Mucosa of descending colon (tissue), 3 donors: Measurements from ENCODE around the gene TNFSF15. TPM values are rescaled to one million over a fixed set of nuclear protein-coding genes. Genes with fewer than 3 reads are reported as not detected.
A peak's percentile ranks its signal among the peaks of the same experiment; 100 is the strongest.

Experiments used
- ATAC-seq: fragments of 200-7000 bp; cut with Tn5 transposase; one replicate; pipeline ENCODE4 v1.9.1; 2020; ENCODE audit warnings: mild to moderate bottlenecking, moderate library complexity
- DNase-seq, 3 donors: peaks; one replicate each; pipeline ENCODE4 v3.0.0-alpha.2; 2020
- H3K36me3 ChIP-seq: fragments of 200-600 bp; one replicate; pipeline ENCODE4 v1.8.0; 2021; ENCODE audit warnings: low read depth, mild to moderate bottlenecking
- H3K4me1 ChIP-seq: fragments of 200-600 bp; one replicate; pipeline ENCODE4 v1.8.0; 2021; ENCODE audit warnings: low read depth, mild to moderate bottlenecking
- H3K4me3 ChIP-seq: fragments of 200-600 bp; one replicate; pipeline ENCODE4 v1.8.0; 2021; ENCODE audit warnings: mild to moderate bottlenecking
- H3K9me3 ChIP-seq: fragments of 200-600 bp; one replicate; pipeline ENCODE4 v1.8.0; 2021; ENCODE audit warnings: mild to moderate bottlenecking
- CTCF ChIP-seq: fragments of 200-600 bp; IDR thresholded peaks from one replicate; pipeline ENCODE4 v1.8.0; 2022; ENCODE audit warnings: antibody characterized with exemption, mild to moderate bottlenecking
- intact Hi-C, 2 donors: fragments of 100-400 bp; cut with DNase I in 1 of 2; cut with micrococcal nuclease in 1 of 2; formaldehyde crosslinking; loops; one replicate each; pipeline versions ENCODE4 v1.11.0 to v1.11.1; 2022; cut with DNase I, micrococcal nuclease
- total RNA-seq, 3 donors: library from RNA; stranded (reverse); fragmentation: NEBNext Ultra II Directional in 2 of 3; extraction: Animal tissue kit (Norgen Biotek cat#: 25700) in 2 of 3; gene quantifications; one replicate each; pipeline versions ENCODE4 v1.2.1 to v1.2.4, GENCODE V29; 2021 to 2023
- donor health status: DM: no; HTN: no; CAD: no; lungs with moderate emphysema.
- donor health status: DM: no; HTN: no; CAD: no.
- donor health status: DM: no; HTN: yes; CAD: no.

TNFSF15 gene
- total RNA-seq, 3 donors from 2014 or later: 0.80 to 8.7 (median 2.8) TPM

- Histone ChIP-seq H3K9me3 (no peaks in the 10 kb centered on the region), H3K4me1 (no peaks in the 10 kb centered on the region), H3K4me3 (no peak overlapping the region), H3K36me3 (no peaks in the 10 kb centered on the region)
- DNase-seq: no peak
- intact Hi-C loops: no loop called here
- no peak for ATAC-seq
- TF ChIP-seq CTCF: no peak
These were observed 46.1 kb downstream of the TNFSF15 start for GRCh38 chr9:114759512-114760341.

GRCh38 chr9:114757984-114758383, 47.9 kb downstream of the TNFSF15 start:
- Histone ChIP-seq H3K4me3 (no peak overlapping the region), H3K36me3 (no peaks in the 10 kb centered on the region), H3K4me1 (no peaks in the 10 kb centered on the region), H3K9me3 (no peaks in the 10 kb centered on the region)
- DNase-seq: no peak
- no peak for TF ChIP-seq CTCF
- ATAC-seq: no peak
- intact Hi-C loops: no loop called here

GRCh38 chr9:114757395-114757794, 48.4 kb downstream of the TNFSF15 start:
- no peak for TF ChIP-seq CTCF
- intact Hi-C loops: no loop called here
- Histone ChIP-seq H3K36me3 (no peaks in the 10 kb centered on the region), H3K4me3 (no peak overlapping the region), H3K4me1 (no peaks in the 10 kb centered on the region), H3K9me3 (no peaks in the 10 kb centered on the region)
- ATAC-seq (no peak), DNase-seq (no peak)

- Histone ChIP-seq H3K9me3 (no peaks in the 10 kb centered on the region), H3K4me1 (no peaks in the 10 kb centered on the region), H3K4me3 (no peak overlapping the region), H3K36me3 (no peaks in the 10 kb centered on the region)
- TF ChIP-seq CTCF: no peak
- no peak for DNase-seq
- ATAC-seq: no peak
- intact Hi-C loops: no loop called here
These were observed 48.9 kb downstream of the TNFSF15 start for GRCh38 chr9:114756920-114757319.

GRCh38 chr9:114754581-114754980, 51.3 kb downstream of the TNFSF15 start:
- no peak for TF ChIP-seq CTCF
- intact Hi-C loops: no loop called here
- DNase-seq (no peak), ATAC-seq (peak; percentile 26)
- H3K9me3 ChIP-seq: no peaks in the 10 kb centered on the region
- no peak overlapping the region for H3K4me3 ChIP-seq
- no peaks in the 10 kb centered on the region for H3K4me1 ChIP-seq
- H3K36me3 ChIP-seq: no peaks in the 10 kb centered on the region
